ENCODE measurements around the gene C3orf20. TPM values are rescaled to one million over a fixed set of nuclear protein-coding genes. Genes with fewer than 3 reads are reported as not detected.

Gene C3orf20
- total RNA-seq, 4 donors from 2014 or later = 0.07 to 0.73 TPM; not detected in 2

DNA sequence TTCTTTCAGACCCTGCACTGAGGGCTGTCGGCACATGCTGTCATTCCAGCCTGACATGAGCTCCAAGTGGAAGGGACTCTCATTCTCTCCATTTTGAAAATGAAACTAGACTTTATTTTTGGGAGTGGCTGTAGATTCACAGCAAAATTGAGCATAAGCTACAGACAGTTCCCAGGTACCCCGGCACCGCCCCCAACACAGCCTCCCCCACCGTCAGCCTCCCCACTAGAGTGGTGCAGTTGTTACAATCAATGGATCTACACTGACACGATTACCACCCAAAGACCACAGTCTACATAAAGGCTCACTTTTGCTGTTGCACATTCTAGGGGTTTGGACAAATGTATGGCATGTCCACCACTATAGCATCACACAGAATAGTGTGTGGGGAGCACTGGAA lies 114.3 kb downstream of the C3orf20 start:
- H3K4me3 ChIP-seq = no peak overlapping the region
- TF ChIP-seq POLR2A (IDR thresholded peaks at IDR 0.05) = no peak
- TF ChIP-seq, protein P1, sequence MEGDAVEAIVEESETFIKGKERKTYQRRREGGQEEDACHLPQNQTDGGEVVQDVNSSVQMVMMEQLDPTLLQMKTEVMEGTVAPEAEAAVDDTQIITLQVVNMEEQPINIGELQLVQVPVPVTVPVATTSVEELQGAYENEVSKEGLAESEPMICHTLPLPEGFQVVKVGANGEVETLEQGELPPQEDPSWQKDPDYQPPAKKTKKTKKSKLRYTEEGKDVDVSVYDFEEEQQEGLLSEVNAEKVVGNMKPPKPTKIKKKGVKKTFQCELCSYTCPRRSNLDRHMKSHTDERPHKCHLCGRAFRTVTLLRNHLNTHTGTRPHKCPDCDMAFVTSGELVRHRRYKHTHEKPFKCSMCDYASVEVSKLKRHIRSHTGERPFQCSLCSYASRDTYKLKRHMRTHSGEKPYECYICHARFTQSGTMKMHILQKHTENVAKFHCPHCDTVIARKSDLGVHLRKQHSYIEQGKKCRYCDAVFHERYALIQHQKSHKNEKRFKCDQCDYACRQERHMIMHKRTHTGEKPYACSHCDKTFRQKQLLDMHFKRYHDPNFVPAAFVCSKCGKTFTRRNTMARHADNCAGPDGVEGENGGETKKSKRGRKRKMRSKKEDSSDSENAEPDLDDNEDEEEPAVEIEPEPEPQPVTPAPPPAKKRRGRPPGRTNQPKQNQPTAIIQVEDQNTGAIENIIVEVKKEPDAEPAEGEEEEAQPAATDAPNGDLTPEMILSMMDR (IDR thresholded peaks at IDR 0.05) = no peak
- H3K4me1 ChIP-seq = no peaks in the 10 kb centered on the region
- no peak for DNase-seq
- no peaks in the 10 kb centered on the region for H3K9me3 ChIP-seq
- no peaks in the 10 kb centered on the region for H3K27me3 ChIP-seq
- H3K27ac ChIP-seq = no peak overlapping the region
- no peaks in the 10 kb centered on the region for H3K36me3 ChIP-seq
- intact Hi-C loops (cut with DNase I; ENCODE audit: low total_unique reads) = loop anchor here (10.0 kb wide), 1 partner anchor 104 kb away; no protein-coding TSS in a partner anchor

DNA sequence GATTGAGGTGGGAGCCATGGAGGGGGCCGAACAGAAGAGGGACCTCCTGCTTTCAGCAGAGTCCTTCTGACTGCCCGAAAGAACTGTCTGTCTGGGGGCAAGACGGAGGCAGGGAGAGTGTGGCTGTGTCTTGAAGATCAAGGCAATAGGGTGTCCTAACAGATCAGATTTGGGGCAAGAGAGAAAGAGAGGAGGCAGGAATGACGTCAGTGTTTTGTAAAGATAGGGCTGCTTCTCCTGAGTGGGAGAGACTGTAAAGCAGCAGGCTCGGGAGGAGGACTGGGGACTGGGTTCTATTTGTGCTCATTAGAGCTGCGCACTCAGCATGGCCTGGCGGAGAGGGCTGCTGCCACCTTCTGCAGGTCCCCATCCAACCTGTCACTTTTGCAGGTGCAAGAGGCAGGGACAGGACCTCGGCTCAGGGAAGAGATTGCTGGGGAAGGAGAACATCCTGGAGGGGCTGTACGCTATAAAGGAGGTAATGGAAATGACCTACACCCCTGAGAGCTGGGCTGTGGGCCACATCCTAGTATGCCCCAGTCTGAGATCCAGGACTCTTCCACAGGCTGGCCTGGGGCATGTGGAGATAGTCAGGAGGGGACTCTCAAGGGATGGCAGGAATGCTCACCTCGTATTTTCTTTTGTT lies 114.8 kb downstream of the C3orf20 start:
- Histone ChIP-seq H3K36me3 (no peaks in the 10 kb centered on the region), H3K27ac (no peak overlapping the region), H3K4me3 (no peak overlapping the region), H3K4me1 (no peaks in the 10 kb centered on the region), H3K9me3 (no peaks in the 10 kb centered on the region), H3K27me3 (no peaks in the 10 kb centered on the region)
- TF ChIP-seq POLR2A (IDR thresholded peaks at IDR 0.05) = no peak
- TF ChIP-seq, protein P1 (IDR thresholded peaks at IDR 0.05) = no peak
- intact Hi-C loops (cut with DNase I; ENCODE audit: low total_unique reads) = loop anchor here (10.0 kb wide), 1 partner anchor 105 kb away; no protein-coding TSS in a partner anchor
- no peak for DNase-seq

GRCh38 chr3:14791343-14791945 lies 116.5 kb downstream of the C3orf20 start:
- Histone ChIP-seq H3K4me1 (peaks cover 0 to 1% of the 10 kb centered on the region in 2 donors), H3K9me3 (no peaks in the 10 kb centered on the region), H3K27ac (no peak overlapping the region), H3K36me3 (no peaks in the 10 kb centered on the region), H3K27me3 (no peaks in the 10 kb centered on the region), H3K4me3 (no peak overlapping the region)
- TF ChIP-seq, protein P1 (IDR thresholded peaks at IDR 0.05) = peak; percentile 54 to 77 (median 64)
- no peak for TF ChIP-seq POLR2A (IDR thresholded peaks at IDR 0.05)
- intact Hi-C loops (cut with DNase I; ENCODE audit: low total_unique reads) = no loop called here
- peak; percentile 64 to 68 for DNase-seq

- TF ChIP-seq POLR2A (IDR thresholded peaks at IDR 0.05) = no peak
- TF ChIP-seq, protein P1 (IDR thresholded peaks at IDR 0.05) = no peak
- Histone ChIP-seq H3K4me1 (peaks cover 0 to 6% of the 10 kb centered on the region in 2 donors), H3K27me3 (no peaks in the 10 kb centered on the region), H3K9me3 (no peaks in the 10 kb centered on the region), H3K36me3 (no peaks in the 10 kb centered on the region), H3K4me3 (no peak overlapping the region), H3K27ac (peak overlapping the region; percentile 62 to 65)
- DNase-seq = no peak
- intact Hi-C loops (cut with DNase I; ENCODE audit: low total_unique reads) = no loop called here
These were observed 117.8 kb downstream of the C3orf20 start for GRCh38 chr3:14792691-14793121.

GRCh38 chr3:14793126-14793857 lies 118.4 kb downstream of the C3orf20 start:
- Histone ChIP-seq H3K36me3 (no peaks in the 10 kb centered on the region), H3K27ac (peak overlapping the region; percentile 62 to 65), H3K9me3 (no peaks in the 10 kb centered on the region), H3K27me3 (no peaks in the 10 kb centered on the region), H3K4me1 (peaks cover 0 to 6% of the 10 kb centered on the region in 2 donors), H3K4me3 (no peak overlapping the region)
- no peak for TF ChIP-seq POLR2A (IDR thresholded peaks at IDR 0.05)
- TF ChIP-seq, protein P1 (IDR thresholded peaks at IDR 0.05) = no peak
- DNase-seq = no peak
- intact Hi-C loops (cut with DNase I; ENCODE audit: low total_unique reads) = no loop called here
